Pancreas (tissue), 10 donors: ENCODE results near the gene CAPN2. TPM values are rescaled to one million over a fixed set of nuclear protein-coding genes. Genes with fewer than 3 reads are reported as not detected.

Source experiments
- ATAC-seq, 4 donors: fragments of 200-7000 bp; cut with Tn5 transposase; one replicate each; pipeline versions ENCODE4 v1.8.0 to v1.9.1; 2020; ENCODE audit warnings: mild to moderate bottlenecking in 4 of 4, moderate library complexity in 4 of 4
- DNase-seq, 6 donors: peaks; one replicate each; pipeline ENCODE4 v3.0.0-alpha.2; 2020
- FAIRE-seq: peaks from 2 replicates; lab custom pipeline; 2012; peaks lifted over from hg19 to GRCh38; lab: Jason Lieb, UNC
- H3K27ac ChIP-seq, 4 donors: fragments of 200-600 bp; sonication (generic); 1 replicate in 3 of 4; 2 replicates in 1 of 4; pipeline versions ENCODE4 v1.5.0 to v1.8.0; 2020
- H3K27me3 ChIP-seq, 4 donors: fragments of 200-600 bp; one replicate each; pipeline ENCODE4 v1.8.0; 2021
- H3K36me3 ChIP-seq, 3 donors: fragments of 200-600 bp; sonication (generic) in 1 of 3; one replicate each; pipeline versions ENCODE4 v1.5.0 to v1.8.0; 2020 to 2021
- H3K4me1 ChIP-seq, 3 donors: fragments of 200-600 bp; one replicate each; pipeline ENCODE4 v1.8.0; 2021
- H3K4me3 ChIP-seq, 4 donors: fragments of 200-600 bp; sonication (generic) in 2 of 4; one replicate each; pipeline versions ENCODE4 v1.5.0 to v1.8.0; 2020 to 2021
- H3K9me3 ChIP-seq, 4 donors: fragments of 200-600 bp; one replicate each; pipeline ENCODE4 v1.8.0; 2021
- CTCF ChIP-seq, 4 donors: fragments of 200-600 bp; sonication (generic) in 3 of 4; IDR thresholded peaks; one replicate each; pipeline versions ENCODE4 v1.5.0 to v1.8.0; 2021; ENCODE audit warnings: antibody characterized with exemption in 4 of 4
- WGBS, 2 donors: extraction: QIAGEN DNeasy Blood & Tissue Kit; methylation state at CpG; one replicate each; pipeline ENCODE4 v1.1.7; 2013; 5-methylcytosine and 5-hydroxymethylcytosine counted together
- intact Hi-C, 3 donors: fragments of 100-400 bp; cut with DNase I; formaldehyde crosslinking; loops; one replicate each; pipeline versions ENCODE4 v1.11.1 to v1.14.2; 2022
- polyA plus RNA-seq, 2 donors: library from polyadenylated mRNA; stranded (reverse); fragments of 200-250 nt; gene quantifications; one replicate each; pipeline ENCODE4 v1.2.3, GENCODE V29; 2013
- total RNA-seq, 6 donors: library from RNA; stranded (reverse); fragmentation: NEBNext Ultra II Directional in 4 of 6; extraction: Animal tissue kit (Norgen Biotek cat#: 25700) in 4 of 6; gene quantifications; one replicate each; pipeline versions ENCODE4 v1.2.1 to v1.2.4, GENCODE V29; 2021 to 2023
- donor health status: healthy with polysubstance abuse.
- donor health status: DM: no; HTN: no; CAD: no; lungs with moderate emphysema.
- donor health status: DM: no; HTN: no; CAD: no.
- donor health status: control.
- donor health status: control.
- donor health status: Bipolar disorder and iron deficiency.
- donor health status: DM: yes; HTN: yes; CAD: no.
- donor health status: DM: no; HTN: no; CAD: no.
- donor health status: DM: no; HTN: no; CAD: no.
- donor health status: DM: yes; HTN: yes; CAD: no.

Gene CAPN2
- total and polyA plus RNA-seq, 8 donors = 48.2 to 90.0 (median 55.7) TPM

GRCh38 chr1:223715604-223716172 is 3.3 kb downstream of the CAPN2 start:
- Histone ChIP-seq H3K27ac (no peak overlapping the region), H3K4me1 (peaks cover 5 to 32% (median 9%) of the 10 kb centered on the region in 3 donors), H3K4me3 (no peak overlapping the region), H3K36me3 (peaks cover 0 to 5% (median 0%) of the 10 kb centered on the region in 3 donors), H3K9me3 (no peaks in the 10 kb centered on the region), H3K27me3 (no peaks in the 10 kb centered on the region)
- TF ChIP-seq CTCF (IDR thresholded peaks at IDR 0.05) = no peak
- ATAC-seq (no peak), DNase-seq (no peak), FAIRE-seq (no peak)
- intact Hi-C loops = no loop called here
- WGBS, 2 donors = 75 to 91% methylated on average over 6 of the region's 6 CpGs

GRCh38 chr1:223716302-223716862 is 4.0 kb downstream of the CAPN2 start:
- Histone ChIP-seq H3K27me3 (no peaks in the 10 kb centered on the region), H3K9me3 (no peaks in the 10 kb centered on the region), H3K36me3 (peaks cover 0 to 5% (median 0%) of the 10 kb centered on the region in 3 donors), H3K4me1 (peaks cover 7 to 39% (median 11%) of the 10 kb centered on the region in 3 donors), H3K27ac (no peak overlapping the region), H3K4me3 (no peak overlapping the region)
- no peak for ATAC-seq
- WGBS, 2 donors = 85 to 91% methylated on average over 7 of the region's 7 CpGs
- intact Hi-C loops = no loop called here
- no peak for FAIRE-seq
- DNase-seq = no peak
- TF ChIP-seq CTCF (IDR thresholded peaks at IDR 0.05) = no peak

- TF ChIP-seq CTCF (IDR thresholded peaks at IDR 0.05) = no peak
- WGBS, 2 donors = 89 to 93% methylated on average over 5 of the region's 5 CpGs
- intact Hi-C loops = no loop called here
- Histone ChIP-seq H3K9me3 (no peaks in the 10 kb centered on the region), H3K36me3 (peaks cover 0 to 5% (median 0%) of the 10 kb centered on the region in 3 donors), H3K4me3 (no peak overlapping the region), H3K27ac (no peak overlapping the region), H3K4me1 (peaks cover 7 to 43% (median 11%) of the 10 kb centered on the region in 3 donors), H3K27me3 (no peaks in the 10 kb centered on the region)
- no peak for FAIRE-seq
- ATAC-seq = no peak
- DNase-seq = no peak
These were observed 4.8 kb downstream of the CAPN2 start for GRCh38 chr1:223717123-223717522.

GRCh38 chr1:223717695-223718363 is 5.5 kb downstream of the CAPN2 start:
- ATAC-seq = no peak
- Histone ChIP-seq H3K9me3 (no peaks in the 10 kb centered on the region), H3K36me3 (peaks cover 0 to 5% (median 0%) of the 10 kb centered on the region in 3 donors), H3K4me1 (peaks cover 7 to 43% (median 11%) of the 10 kb centered on the region in 3 donors), H3K27me3 (no peaks in the 10 kb centered on the region), H3K4me3 (no peak overlapping the region), H3K27ac (no peak overlapping the region)
- DNase-seq = no peak
- no peak for TF ChIP-seq CTCF (IDR thresholded peaks at IDR 0.05)
- intact Hi-C loops = no loop called here
- 93 to 95% methylated on average over 6 of the region's 6 CpGs for WGBS, 2 donors
- no peak for FAIRE-seq
